T-cell (primary cell): ENCODE data around the gene RALB. TPM values are rescaled to one million over a fixed set of nuclear protein-coding genes. Genes with fewer than 3 reads are reported as not detected.
"Not testable (repeated sequence)": the region's sequence is repeated elsewhere in the genome, so short reads cannot be mapped to it uniquely, and the experiment has no call there.

Source experiments
- ATAC-seq, 4 experiments: fragments of 200-7000 bp in 3 of 4; fragments of 150-1000 bp in 1 of 4; cut with Tn5 transposase; replicated peaks in 1 of 4; 1 replicate in 3 of 4; 2 replicates in 1 of 4; pipeline ENCODE4 v1.10.0; 2021; ENCODE audit warnings: moderate library complexity in 3 of 4, mild to moderate bottlenecking in 2 of 4, moderate number of reproducible peaks in 1 of 4
- CTCF ChIA-PET, 2 donors: fragments of 300-600 bp; sonication (Branson Sonifier 250); formaldehyde crosslinking; loops; one replicate each; lab custom pipeline; 2022; ENCODE audit warnings: antibody characterized with exemption in 2 of 2; lab: Charles Lee
- POLR2A ChIA-PET, 2 donors: fragments of 300-600 bp; sonication (Branson Sonifier 250); formaldehyde crosslinking; loops; one replicate each; lab custom pipeline; 2022; ENCODE audit warnings: antibody characterized with exemption in 2 of 2; lab: Charles Lee
- DNase-seq, 35 experiments: peaks; one replicate each; pipeline versions ENCODE4 v3.0.0 to v3.0.0-alpha.2; 2013 to 2023
- H3K27ac ChIP-seq: one replicate; pipeline ENCODE4 v1.5.1; 2013; ENCODE audit warnings: low read length
- H3K27me3 ChIP-seq, 2 experiments: replicated peaks in 1 of 2; 1 replicate in 1 of 2; 2 replicates in 1 of 2; pipeline versions ENCODE4 v1.6.1 to v1.7.0; 2013; ENCODE audit warnings: low read length in 1 of 2, mixed read lengths in 1 of 2; ENCODE audit not compliant: control insufficient read depth in 2 of 2, insufficient read depth in 2 of 2; ENCODE audit errors: extremely low read depth in 1 of 2
- H3K36me3 ChIP-seq, 2 donors: 1 replicate in 1 of 2; 2 replicates in 1 of 2; pipeline versions ENCODE4 v1.6.1 to v1.7.0; 2013; ENCODE audit warnings: low read length in 1 of 2; ENCODE audit not compliant: control insufficient read depth in 2 of 2, insufficient read depth in 1 of 2; ENCODE audit errors: extremely low read depth in 1 of 2
- H3K4me1 ChIP-seq, 2 experiments: 1 replicate in 1 of 2; 2 replicates in 1 of 2; pipeline versions ENCODE4 v1.6.1 to v1.7.0; 2013; ENCODE audit warnings: low read length in 2 of 2, mixed read lengths in 1 of 2; ENCODE audit not compliant: insufficient read depth in 2 of 2, control insufficient read depth in 1 of 2; ENCODE audit errors: extremely low read depth in 1 of 2
- H3K4me3 ChIP-seq, 2 donors: 1 replicate in 1 of 2; 2 replicates in 1 of 2; pipeline versions ENCODE4 v1.5.1 to v1.7.0; 2013; ENCODE audit warnings: mild to moderate bottlenecking in 2 of 2, low read length in 1 of 2, moderate library complexity in 1 of 2; ENCODE audit not compliant: control insufficient read depth in 1 of 2; ENCODE audit errors: extremely low read depth in 1 of 2
- H3K9me3 ChIP-seq: 2 replicates; pipeline ENCODE4 v1.7.0; 2013
- H3K27ac Mint-ChIP-seq, 2 donors: one replicate each; pipeline ENCODE4 v1.8.0; 2020 to 2021; ENCODE audit warnings: mild to moderate bottlenecking in 2 of 2, mixed read lengths in 2 of 2
- H3K27me3 Mint-ChIP-seq, 2 donors: one replicate each; pipeline ENCODE4 v1.8.0; 2021 to 2022; ENCODE audit warnings: mixed read lengths in 2 of 2
- H3K36me3 Mint-ChIP-seq: one replicate; pipeline ENCODE4 v1.8.0; 2021; ENCODE audit warnings: mixed read lengths
- H3K4me1 Mint-ChIP-seq, 3 donors: one replicate each; pipeline ENCODE4 v1.8.0; 2020 to 2022; ENCODE audit warnings: mixed read lengths in 3 of 3, mild to moderate bottlenecking in 1 of 3
- H3K4me3 Mint-ChIP-seq, 3 donors: one replicate each; pipeline ENCODE4 v1.8.0; 2020 to 2022; ENCODE audit warnings: mild to moderate bottlenecking in 3 of 3, mixed read lengths in 3 of 3, moderate library complexity in 3 of 3
- H3K9me3 Mint-ChIP-seq, 3 donors: one replicate each; pipeline ENCODE4 v1.8.0; 2020 to 2022; ENCODE audit warnings: mixed read lengths in 3 of 3
- WGBS: methylation state at CpG from one replicate; pipeline ENCODE4 v1.1.5; 2013; ENCODE audit warnings: missing lambda C conversion rate; ENCODE audit not compliant: insufficient coverage; 5-methylcytosine and 5-hydroxymethylcytosine counted together
- total RNA-seq, 35 experiments: library from RNA in 6 of 35; stranded (reverse) in 6 of 35; fragments of 120-200 nt in 1 of 35; gene quantifications; one replicate each; pipeline versions ENCODE4 v1.2.1 to v1.2.4 and lab custom pipeline; 2013 to 2026

RALB gene
- total RNA-seq, 5 donors from 2014 or later (not counting 1 experiment from before 2014, with no cell fraction given): 10.3 to 20.1 (median 12.9) TPM

GRCh38 chr2:120255986-120256650, 3.5 kb downstream of the RALB start:
- Mint-ChIP-seq H3K36me3 (peaks cover 18% of the 10 kb centered on the region), H3K9me3 (peaks cover 0 to 8% (median 0%) of the 10 kb centered on the region in 3 donors), H3K27ac (no peak overlapping the region), H3K4me3 (no peak overlapping the region), H3K4me1 (peaks cover 54 to 62% (median 59%) of the 10 kb centered on the region in 3 donors), H3K27me3 (no peaks in the 10 kb centered on the region)
- H3K4me3 ChIP-seq: no peak overlapping the region
- H3K4me1 ChIP-seq: peaks cover 6 to 18% of the 10 kb centered on the region in 2 experiments
- 49% methylated on average over 3 of the region's 9 CpGs for WGBS
- POLR2A ChIA-PET: interaction anchor here in 1 of 2 donors (0.6 kb wide), 1 partner anchor 580 kb away, joined by 3 read pairs; no protein-coding TSS in a partner anchor
- ATAC-seq: no peak
- no peak overlapping the region for H3K27ac ChIP-seq
- DNase-seq: no peak
- no peaks in the 10 kb centered on the region for H3K9me3 ChIP-seq
- no peaks in the 10 kb centered on the region for H3K27me3 ChIP-seq
- CTCF ChIA-PET: interaction anchor here (0.6 to 0.9 kb wide), 2 partner anchors 11 to 29 kb away, joined by 3 read pairs; no protein-coding TSS in a partner anchor
- no peaks in the 10 kb centered on the region for H3K36me3 ChIP-seq

- no peaks in the 10 kb centered on the region for H3K27me3 ChIP-seq
- Mint-ChIP-seq H3K9me3 (peaks cover 0 to 8% (median 0%) of the 10 kb centered on the region in 3 donors), H3K4me3 (no peak overlapping the region), H3K27ac (no peak overlapping the region), H3K27me3 (no peaks in the 10 kb centered on the region), H3K4me1 (peaks cover 52 to 61% (median 57%) of the 10 kb centered on the region in 3 donors), H3K36me3 (peaks cover 18% of the 10 kb centered on the region)
- ATAC-seq: no peak
- CTCF ChIA-PET: interaction anchor here in 1 of 2 donors (0.9 kb wide), 1 partner anchor 30 kb away, joined by 3 read pairs; no protein-coding TSS in a partner anchor
- no peaks in the 10 kb centered on the region for H3K9me3 ChIP-seq
- no peak overlapping the region for H3K4me3 ChIP-seq
- no peaks in the 10 kb centered on the region for H3K36me3 ChIP-seq
- peaks cover 6 to 23% of the 10 kb centered on the region in 2 experiments for H3K4me1 ChIP-seq
- POLR2A ChIA-PET: no interaction called here
- no peak overlapping the region for H3K27ac ChIP-seq
- no CpG with 5 or more reads among the region's 1 CpG for WGBS
- DNase-seq: no peak
Observed at GRCh38 chr2:120256651-120257000, 4.0 kb downstream of the RALB start.

- no CpG with 5 or more reads among the region's 1 CpG for WGBS
- ChIA-PET CTCF (no interaction called here), POLR2A (interaction anchor here in 1 of 2 donors (0.6 to 0.9 kb wide), 2 partner anchors 439 to 587 kb away, joined by 3 read pairs; no protein-coding TSS in a partner anchor)
- H3K9me3 Mint-ChIP-seq: peaks cover 0 to 8% (median 0%) of the 10 kb centered on the region in 3 donors
- no peak overlapping the region for H3K4me3 ChIP-seq
- no peaks in the 10 kb centered on the region for H3K36me3 ChIP-seq
- no peaks in the 10 kb centered on the region for H3K9me3 ChIP-seq
- no peak overlapping the region for H3K4me3 Mint-ChIP-seq
- DNase-seq (no peak), ATAC-seq (no peak)
- H3K27me3 Mint-ChIP-seq: no peaks in the 10 kb centered on the region
- H3K4me1 Mint-ChIP-seq: peaks cover 46 to 52% (median 52%) of the 10 kb centered on the region in 3 donors
- H3K27me3 ChIP-seq: no peaks in the 10 kb centered on the region
- H3K36me3 Mint-ChIP-seq: peaks cover 18% of the 10 kb centered on the region
- H3K27ac ChIP-seq: no peak overlapping the region
- H3K4me1 ChIP-seq: peaks cover 7 to 26% of the 10 kb centered on the region in 2 experiments
- no peak overlapping the region for H3K27ac Mint-ChIP-seq
Observed at GRCh38 chr2:120257522-120257921, 4.9 kb downstream of the RALB start.

- H3K4me3 Mint-ChIP-seq: peak overlapping the region in 1 of 3 donors; percentile 16
Observed at GRCh38 chr2:120258196-120258595, 5.5 kb downstream of the RALB start.

GRCh38 chr2:120259939-120260338, 7.3 kb downstream of the RALB start:
- H3K27ac Mint-ChIP-seq, H3K4me3 ChIP-seq, H3K27ac ChIP-seq, POLR2A ChIA-PET, H3K36me3 ChIP-seq, H3K27me3 Mint-ChIP-seq, ATAC-seq, H3K9me3 Mint-ChIP-seq, DNase-seq, CTCF ChIA-PET, H3K27me3 ChIP-seq, H3K4me3 Mint-ChIP-seq, H3K9me3 ChIP-seq: not testable (repeated sequence)
- peaks cover 33 to 41% (median 39%) of the 10 kb centered on the region in 3 donors for H3K4me1 Mint-ChIP-seq
- H3K36me3 Mint-ChIP-seq: peaks cover 18% of the 10 kb centered on the region
- 100% methylated on average over 1 of the region's 15 CpGs for WGBS
- peaks cover 4 to 15% of the 10 kb centered on the region in 2 experiments for H3K4me1 ChIP-seq

More at GRCh38 chr2:120258196-120258595, 5.5 kb downstream of the RALB start:
- no peak for ATAC-seq
- Mint-ChIP-seq H3K9me3 (peaks cover 0 to 8% (median 0%) of the 10 kb centered on the region in 3 donors), H3K27ac (peak overlapping the region in 1 of 2 donors; percentile 1), H3K27me3 (no peaks in the 10 kb centered on the region), H3K36me3 (peaks cover 18% of the 10 kb centered on the region), H3K4me1 (peaks cover 46 to 52% (median 50%) of the 10 kb centered on the region in 3 donors)
- DNase-seq: no peak
- ChIA-PET CTCF (no interaction called here), POLR2A (interaction anchor here in 1 of 2 donors (0.9 kb wide), 1 partner anchor 440 kb away, joined by 3 read pairs; no protein-coding TSS in a partner anchor)
- Histone ChIP-seq H3K27ac (no peak overlapping the region), H3K4me1 (peaks cover 7 to 25% of the 10 kb centered on the region in 2 experiments), H3K27me3 (no peaks in the 10 kb centered on the region), H3K36me3 (no peaks in the 10 kb centered on the region), H3K9me3 (no peaks in the 10 kb centered on the region), H3K4me3 (no peak overlapping the region)
- 83% methylated on average over 9 of the region's 9 CpGs for WGBS

- 88% methylated on average over 2 of the region's 5 CpGs for WGBS
- Mint-ChIP-seq H3K27me3 (no peaks in the 10 kb centered on the region), H3K9me3 (peaks cover 0 to 8% (median 0%) of the 10 kb centered on the region in 3 donors), H3K4me3 (no peak overlapping the region), H3K4me1 (peaks cover 28 to 39% (median 37%) of the 10 kb centered on the region in 3 donors), H3K27ac (no peak overlapping the region), H3K36me3 (peaks cover 18% of the 10 kb centered on the region)
- H3K27ac ChIP-seq: no peak overlapping the region
- H3K36me3 ChIP-seq: no peaks in the 10 kb centered on the region
- H3K9me3 ChIP-seq: no peaks in the 10 kb centered on the region
- ChIA-PET POLR2A (no interaction called here), CTCF (no interaction called here)
- DNase-seq (no peak), ATAC-seq (no peak)
- H3K4me3 ChIP-seq: no peak overlapping the region
- H3K27me3 ChIP-seq: no peaks in the 10 kb centered on the region
- peaks cover 4 to 15% of the 10 kb centered on the region in 2 experiments for H3K4me1 ChIP-seq
Observed at GRCh38 chr2:120260736-120261135, 8.1 kb downstream of the RALB start.
